Neural crest cell (in vitro differentiated cells): ENCODE results near the gene MFSD12. TPM values are rescaled to one million over a fixed set of nuclear protein-coding genes. Genes with fewer than 3 reads are reported as not detected.
A peak's percentile ranks its signal among the peaks of the same experiment; 100 is the strongest.

ENCODE experiments used
- DNase-seq: peaks from one replicate; pipeline ENCODE4 v3.0.0; 2021; ENCODE audit warnings: low read depth, mixed read lengths, low spot score
- H3K27ac Mint-ChIP-seq: one replicate; pipeline ENCODE4 v1.8.0; 2021; ENCODE audit warnings: mild to moderate bottlenecking, mixed read lengths; ENCODE audit not compliant: unreplicated experiment
- H3K27me3 Mint-ChIP-seq: 2 replicates; pipeline ENCODE4 v1.8.0; 2021; ENCODE audit warnings: low read depth, mild to moderate bottlenecking, mixed read lengths
- H3K36me3 Mint-ChIP-seq: 2 replicates; pipeline ENCODE4 v1.8.0; 2021; ENCODE audit warnings: low read depth, mild to moderate bottlenecking, mixed read lengths
- H3K4me1 Mint-ChIP-seq: 2 replicates; pipeline ENCODE4 v1.8.0; 2021; ENCODE audit warnings: mixed read lengths
- H3K4me3 Mint-ChIP-seq: one replicate; pipeline ENCODE4 v1.8.0; 2021; ENCODE audit warnings: mild to moderate bottlenecking, mixed read lengths
- H3K9me3 Mint-ChIP-seq: 2 replicates; pipeline ENCODE4 v1.8.0; 2021; ENCODE audit warnings: mixed read lengths
- total RNA-seq: library from RNA; stranded (reverse); gene quantifications from 2 replicates; pipeline ENCODE4 v1.2.1, GENCODE V29; 2021
- TF ChIP-seq, protein P1 (sequence below): fragments of 200-600 bp; sonication (generic); conservative IDR thresholded peaks from 2 replicates; pipeline ENCODE4 v1.5.0; 2021; ENCODE audit warnings: antibody characterized with exemption, mild to moderate bottlenecking

Gene MFSD12
- total RNA-seq, 1 donor from 2014 or later: 79.1 TPM

DNA sequence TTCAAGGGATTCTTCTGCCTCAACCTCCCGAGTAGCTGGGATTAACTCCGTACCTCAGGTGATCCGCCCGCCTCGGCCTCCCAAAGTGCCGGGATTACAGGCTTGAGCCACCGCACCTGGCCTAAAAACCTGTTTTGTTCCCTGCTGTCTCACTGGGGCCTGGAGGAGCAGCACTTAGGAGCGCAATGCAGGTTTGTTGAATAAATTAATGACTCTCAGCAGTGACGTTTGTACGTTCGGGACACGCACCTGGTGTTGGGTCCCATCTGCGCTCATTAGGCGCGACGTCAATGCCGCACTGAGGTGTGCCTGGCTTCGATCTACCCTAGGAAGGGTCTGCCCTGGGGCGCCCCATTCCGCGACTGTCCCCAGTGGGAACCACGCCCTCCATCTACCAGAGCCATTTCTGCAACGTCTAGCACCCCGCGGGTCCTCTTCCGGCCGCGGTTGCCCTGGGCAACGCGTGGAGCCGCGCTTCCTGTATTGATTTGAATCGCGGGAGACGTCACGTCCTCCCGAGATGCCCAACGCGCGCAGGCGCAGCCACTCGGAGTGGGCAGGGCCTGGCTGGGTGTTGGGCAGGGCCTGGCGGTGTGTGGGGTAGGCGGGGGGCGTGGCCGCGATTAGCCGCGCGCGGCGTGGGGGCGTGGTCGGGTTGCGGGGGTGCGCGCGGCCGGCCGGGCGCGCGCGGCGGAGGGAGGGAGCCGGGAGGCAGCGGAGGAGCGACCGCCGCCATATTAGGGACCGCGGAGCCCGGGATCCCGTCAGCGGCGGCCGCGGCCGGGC is 51.6 kb downstream of the MFSD12 start, which contains the start of gene FZR1:
TSS of gene FZR1 (plus strand) at position 714 of the 786 bp plus-strand sequence. CDS start 16,679 bp downstream, outside the sequence.
- DNase-seq: peak; percentile 97
- Mint-ChIP-seq H3K27ac (peak within 1 kb of the TSS; percentile 93), H3K9me3 (no peaks in the 10 kb centered on the region), H3K36me3 (peaks cover 2% of the 10 kb centered on the region), H3K4me1 (peaks cover 38% of the 10 kb centered on the region), H3K27me3 (no peaks in the 10 kb centered on the region), H3K4me3 (peak within 1 kb of the TSS; percentile 91)
- TF ChIP-seq, protein P1, sequence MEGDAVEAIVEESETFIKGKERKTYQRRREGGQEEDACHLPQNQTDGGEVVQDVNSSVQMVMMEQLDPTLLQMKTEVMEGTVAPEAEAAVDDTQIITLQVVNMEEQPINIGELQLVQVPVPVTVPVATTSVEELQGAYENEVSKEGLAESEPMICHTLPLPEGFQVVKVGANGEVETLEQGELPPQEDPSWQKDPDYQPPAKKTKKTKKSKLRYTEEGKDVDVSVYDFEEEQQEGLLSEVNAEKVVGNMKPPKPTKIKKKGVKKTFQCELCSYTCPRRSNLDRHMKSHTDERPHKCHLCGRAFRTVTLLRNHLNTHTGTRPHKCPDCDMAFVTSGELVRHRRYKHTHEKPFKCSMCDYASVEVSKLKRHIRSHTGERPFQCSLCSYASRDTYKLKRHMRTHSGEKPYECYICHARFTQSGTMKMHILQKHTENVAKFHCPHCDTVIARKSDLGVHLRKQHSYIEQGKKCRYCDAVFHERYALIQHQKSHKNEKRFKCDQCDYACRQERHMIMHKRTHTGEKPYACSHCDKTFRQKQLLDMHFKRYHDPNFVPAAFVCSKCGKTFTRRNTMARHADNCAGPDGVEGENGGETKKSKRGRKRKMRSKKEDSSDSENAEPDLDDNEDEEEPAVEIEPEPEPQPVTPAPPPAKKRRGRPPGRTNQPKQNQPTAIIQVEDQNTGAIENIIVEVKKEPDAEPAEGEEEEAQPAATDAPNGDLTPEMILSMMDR: no peak

DNA sequence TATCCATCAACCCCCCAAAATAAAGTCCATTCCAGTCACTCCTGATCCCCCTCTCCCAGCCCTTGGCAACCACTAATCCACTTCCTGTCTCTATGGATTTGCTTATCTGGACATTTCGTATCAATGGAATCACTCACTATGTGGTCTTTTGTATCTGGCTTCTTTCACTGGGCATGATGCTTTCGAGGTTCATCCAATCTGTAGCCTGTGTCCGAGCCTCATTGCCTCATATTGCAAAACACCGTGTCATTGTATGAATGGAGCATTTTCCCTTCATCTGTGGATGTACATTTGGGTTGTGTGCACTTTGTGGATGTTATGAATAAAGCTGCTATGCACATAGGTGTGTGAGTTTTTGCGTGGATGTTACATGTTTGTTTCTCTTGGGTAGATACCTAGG is 52.7 kb downstream of the MFSD12 start:
- H3K36me3 Mint-ChIP-seq: peaks cover 2% of the 10 kb centered on the region
- H3K4me3 Mint-ChIP-seq: peak overlapping the region; percentile 89
- H3K27me3 Mint-ChIP-seq: no peaks in the 10 kb centered on the region
- H3K4me1 Mint-ChIP-seq: peaks cover 40% of the 10 kb centered on the region
- DNase-seq: no peak
- H3K9me3 Mint-ChIP-seq: no peaks in the 10 kb centered on the region
- TF ChIP-seq, protein P1: no peak
- H3K27ac Mint-ChIP-seq: peak overlapping the region; percentile 67

DNA sequence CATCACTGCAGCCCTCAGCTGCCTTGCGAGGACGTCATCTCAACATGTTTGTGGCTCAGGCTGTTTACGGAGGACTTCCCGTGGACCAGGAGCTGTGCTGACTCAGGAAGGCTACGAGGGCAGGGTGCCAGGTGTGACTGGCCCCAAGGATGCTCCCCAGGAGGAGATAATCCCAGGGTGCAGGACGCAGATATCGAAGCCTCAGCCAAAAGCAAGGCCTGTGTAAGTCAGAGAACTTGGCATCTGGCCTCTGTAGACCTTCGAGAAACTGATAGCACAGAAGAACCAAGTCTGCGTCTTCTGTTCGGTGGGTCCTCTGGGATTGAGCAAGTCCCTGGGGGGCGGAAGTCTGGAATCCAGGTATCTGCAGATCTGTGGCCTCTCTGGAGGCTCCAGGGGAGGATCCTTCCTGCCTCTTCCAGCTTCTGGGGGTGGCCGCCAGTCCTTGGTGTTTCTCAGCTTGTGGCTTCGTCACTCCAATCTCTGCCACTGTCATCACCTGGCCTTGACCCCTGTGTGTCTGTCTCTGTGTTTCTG is 54.3 kb downstream of the MFSD12 start:
- Mint-ChIP-seq H3K36me3 (no peaks in the 10 kb centered on the region), H3K4me3 (peak overlapping the region; percentile 89), H3K27me3 (no peaks in the 10 kb centered on the region), H3K27ac (no peak overlapping the region), H3K9me3 (no peaks in the 10 kb centered on the region), H3K4me1 (peaks cover 31% of the 10 kb centered on the region)
- no peak for DNase-seq
- TF ChIP-seq, protein P1: no peak

DNA sequence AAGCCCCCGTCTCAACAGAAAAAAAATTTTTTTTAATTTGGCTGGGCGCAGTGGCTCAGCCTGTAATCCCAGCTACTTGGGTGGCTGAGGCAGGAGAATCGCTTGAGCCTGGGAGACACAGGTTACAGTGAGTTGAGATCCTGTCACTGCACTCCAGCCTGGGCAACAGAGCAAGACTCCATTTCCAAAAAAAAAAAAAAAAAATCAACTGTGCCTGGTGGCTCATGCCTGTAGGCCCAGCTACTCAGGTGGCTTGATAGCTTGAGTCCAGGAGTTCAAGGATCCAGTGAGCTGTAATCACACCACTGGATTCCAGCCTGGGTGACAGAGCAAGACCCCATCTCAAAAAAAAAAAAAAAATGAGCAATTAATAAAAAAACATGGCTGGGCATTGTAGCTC is 55.6 kb downstream of the MFSD12 start:
- TF ChIP-seq, protein P1: no peak
- H3K4me1 Mint-ChIP-seq: peaks cover 21% of the 10 kb centered on the region

DNA sequence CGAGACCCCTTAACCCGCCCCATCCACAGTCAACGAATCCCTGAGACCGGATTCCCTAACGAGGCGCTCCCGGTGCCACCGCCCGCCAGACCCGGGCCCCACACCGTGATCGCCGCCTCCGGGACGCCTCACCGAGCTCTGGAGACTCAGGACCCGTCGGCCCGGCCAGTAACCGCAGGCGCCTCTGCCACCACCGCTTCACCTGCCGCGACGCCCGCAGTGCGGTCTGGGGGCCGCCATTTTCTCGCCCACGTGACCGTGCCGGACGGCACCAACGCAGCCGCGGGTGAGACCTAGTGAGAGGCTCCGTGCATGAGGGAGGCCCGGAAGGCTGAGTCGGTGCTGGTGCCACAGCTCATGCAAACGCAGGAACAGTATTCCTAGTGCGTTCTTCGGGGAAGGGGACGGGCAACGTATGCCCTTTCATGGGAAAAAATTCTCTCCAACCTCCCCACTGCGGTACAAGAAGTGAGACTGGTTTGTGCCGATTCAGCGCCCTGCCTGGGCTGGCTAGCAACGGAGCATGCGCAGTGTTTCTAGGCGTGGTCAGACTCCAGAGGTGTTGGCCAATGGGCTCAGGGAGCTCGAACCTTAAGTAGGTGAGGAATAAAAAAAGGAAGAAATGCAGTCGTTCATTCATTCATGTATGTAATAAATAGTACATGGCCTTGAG is 56.8 kb downstream of the MFSD12 start, which contains the start of gene DOHH:
TSS of gene DOHH (minus strand) at position 246 of the 673 bp plus-strand sequence. CDS start 3,860 bp downstream, outside the sequence.
- peak within 1 kb of the TSS; percentile 86 for H3K4me3 Mint-ChIP-seq
- H3K27me3 Mint-ChIP-seq: no peaks in the 10 kb centered on the region
- H3K36me3 Mint-ChIP-seq: peaks cover 3% of the 10 kb centered on the region
- TF ChIP-seq, protein P1: no peak
- no peaks in the 10 kb centered on the region for H3K9me3 Mint-ChIP-seq
- H3K4me1 Mint-ChIP-seq: peaks cover 16% of the 10 kb centered on the region
- peak within 1 kb of the TSS; percentile 99 for H3K27ac Mint-ChIP-seq
- DNase-seq: peak; percentile 94

More for the DNA sequence above, 55.6 kb downstream of the MFSD12 start:
- no peaks in the 10 kb centered on the region for H3K9me3 Mint-ChIP-seq
- H3K4me3 Mint-ChIP-seq: no peak overlapping the region
- DNase-seq: no peak
- peaks cover 3% of the 10 kb centered on the region for H3K36me3 Mint-ChIP-seq
- H3K27me3 Mint-ChIP-seq: no peaks in the 10 kb centered on the region
- no peak overlapping the region for H3K27ac Mint-ChIP-seq
